H9 (cell line): ENCODE results near the gene GPR15LG. TPM values are rescaled to one million over a fixed set of nuclear protein-coding genes. Genes with fewer than 3 reads are reported as not detected.
A peak's percentile ranks its signal among the peaks of the same experiment; 100 is the strongest.

ENCODE experiments used
- DNase-seq: peaks from one replicate; pipeline ENCODE4 v3.0.0-alpha.2; 2017
- H2AFZ ChIP-seq: one replicate; pipeline ENCODE4 v1.6.1; 2013; ENCODE audit warnings: mild to moderate bottlenecking, low read length, control low read depth, moderate library complexity
- H2AK5ac ChIP-seq: 2 replicates; pipeline ENCODE4 v1.6.1; 2013; ENCODE audit warnings: low read length, control low read depth, mixed read lengths; ENCODE audit not compliant: insufficient read length
- H2BK120ac ChIP-seq: one replicate; pipeline ENCODE4 v1.6.1; 2013; ENCODE audit warnings: low read depth, mild to moderate bottlenecking, low read length, control low read depth, inconsistent platforms; ENCODE audit not compliant: poor library complexity, severe bottlenecking
- H2BK12ac ChIP-seq: 2 replicates; pipeline ENCODE4 v1.6.1; 2013; ENCODE audit warnings: low read length, control low read depth, mixed read lengths, low read depth; ENCODE audit not compliant: insufficient read length
- H2BK15ac ChIP-seq: 2 replicates; pipeline ENCODE4 v1.6.1; 2013; ENCODE audit warnings: low read depth, low read length, control low read depth
- H2BK20ac ChIP-seq: one replicate; pipeline ENCODE4 v1.6.1; 2013; ENCODE audit warnings: low read depth, mild to moderate bottlenecking, low read length, control low read depth, inconsistent platforms; ENCODE audit not compliant: poor library complexity, severe bottlenecking
- H2BK5ac ChIP-seq: 2 replicates; pipeline ENCODE4 v1.6.1; 2013; ENCODE audit warnings: low read length, control low read depth, mixed read lengths; ENCODE audit not compliant: insufficient read length
- H3K14ac ChIP-seq: 2 replicates; pipeline ENCODE4 v1.6.1; 2013; ENCODE audit warnings: low read length, control low read depth; ENCODE audit not compliant: insufficient read depth
- H3K18ac ChIP-seq: 2 replicates; pipeline ENCODE4 v1.6.1; 2013; ENCODE audit warnings: low read depth, mild to moderate bottlenecking, mixed read lengths, low read length, control low read depth; ENCODE audit not compliant: insufficient read length
- H3K23ac ChIP-seq: 2 replicates; pipeline ENCODE4 v1.6.1; 2013; ENCODE audit warnings: low read length, control low read depth, mixed read lengths, low read depth; ENCODE audit not compliant: insufficient read length
- H3K23me2 ChIP-seq: 2 replicates; pipeline ENCODE4 v1.6.1; 2013; ENCODE audit warnings: low read depth, mild to moderate bottlenecking, mixed read lengths, low read length, control low read depth; ENCODE audit not compliant: insufficient read length, poor library complexity, severe bottlenecking
- H3K27ac ChIP-seq: 2 replicates; pipeline ENCODE4 v1.5.1; 2013; ENCODE audit warnings: low read length, control low read depth, mixed read lengths, low read depth; ENCODE audit not compliant: insufficient read length
- H3K27me3 ChIP-seq: 2 replicates; pipeline ENCODE4 v1.6.1; 2013; ENCODE audit warnings: low read length, control low read depth, inconsistent platforms; ENCODE audit not compliant: insufficient read depth
- H3K4ac ChIP-seq: 2 replicates; pipeline ENCODE4 v1.6.1; 2013; ENCODE audit warnings: low read depth, mild to moderate bottlenecking, control low read depth, inconsistent platforms, low read length, moderate library complexity
- H3K4me1 ChIP-seq: 2 replicates; pipeline ENCODE4 v1.6.1; 2013; ENCODE audit warnings: low read length, control low read depth, inconsistent platforms; ENCODE audit not compliant: insufficient read depth
- H3K4me2 ChIP-seq: 2 replicates; pipeline ENCODE4 v1.6.1; 2013; ENCODE audit warnings: low read length, control low read depth, mixed read lengths; ENCODE audit not compliant: insufficient read length, insufficient read depth
- H3K56ac ChIP-seq: 2 replicates; pipeline ENCODE4 v1.6.1; 2013; ENCODE audit warnings: low read depth, mild to moderate bottlenecking, mixed read lengths, low read length, control low read depth; ENCODE audit not compliant: insufficient read length
- H3K79me1 ChIP-seq: 2 replicates; pipeline ENCODE4 v1.6.1; 2013; ENCODE audit warnings: low read depth, mild to moderate bottlenecking, moderate library complexity, low read length, control low read depth, inconsistent platforms; ENCODE audit not compliant: insufficient read depth, poor library complexity, severe bottlenecking
- H3K79me2 ChIP-seq: 2 replicates; pipeline ENCODE4 v1.6.1; 2013; ENCODE audit warnings: low read length, control low read depth, inconsistent platforms; ENCODE audit not compliant: insufficient read depth
- H3K9ac ChIP-seq: 2 replicates; pipeline ENCODE4 v1.6.1; 2013; ENCODE audit warnings: low read length, control low read depth, mixed read lengths; ENCODE audit not compliant: insufficient read length; ENCODE audit errors: extremely low read depth
- H3K9me3 ChIP-seq: one replicate; pipeline ENCODE4 v1.6.1; 2013; ENCODE audit warnings: low read depth, low read length, inconsistent platforms; ENCODE audit not compliant: control insufficient read depth
- H3T11ph ChIP-seq: one replicate; pipeline ENCODE4 v1.6.1; 2013; ENCODE audit warnings: mild to moderate bottlenecking, low read length, control low read depth, inconsistent platforms
- H4K20me1 ChIP-seq: one replicate; pipeline ENCODE4 v1.6.1; 2013; ENCODE audit not compliant: control insufficient read depth, insufficient read length, insufficient read depth
- H4K5ac ChIP-seq: 2 replicates; pipeline ENCODE4 v1.6.1; 2013; ENCODE audit warnings: low read depth, mild to moderate bottlenecking, mixed read lengths, low read length, control low read depth; ENCODE audit not compliant: insufficient read length
- H4K8ac ChIP-seq: replicated peaks from 2 replicates; pipeline ENCODE4 v1.6.1; 2013; ENCODE audit warnings: low read length, control low read depth, mixed read lengths, low read depth; ENCODE audit not compliant: insufficient read length
- H4K91ac ChIP-seq: 2 replicates; pipeline ENCODE4 v1.6.1; 2013; ENCODE audit warnings: low read depth, mild to moderate bottlenecking, moderate library complexity, mixed read lengths, low read length, control low read depth; ENCODE audit not compliant: insufficient read length
- H3K27ac Mint-ChIP-seq, 3 experiments: 2 replicates in 2 of 3; 3 replicates in 1 of 3; pipeline ENCODE4 v1.8.0; 2020 to 2021; ENCODE audit warnings: mixed read lengths in 3 of 3, mild to moderate bottlenecking in 1 of 3, moderate library complexity in 1 of 3
- H3K27me3 Mint-ChIP-seq: 2 replicates; pipeline ENCODE4 v1.8.0; 2021; ENCODE audit warnings: low read depth, mild to moderate bottlenecking, moderate library complexity, mixed read lengths
- H3K36me3 Mint-ChIP-seq, 3 experiments: 2 replicates in 2 of 3; 3 replicates in 1 of 3; pipeline ENCODE4 v1.8.0; 2020 to 2021; ENCODE audit warnings: low read depth in 3 of 3, mixed read lengths in 3 of 3; ENCODE audit not compliant: insufficient read depth in 1 of 3
- H3K4me1 Mint-ChIP-seq, 2 experiments: 2 replicates each; pipeline ENCODE4 v1.8.0; 2020; ENCODE audit warnings: mixed read lengths in 2 of 2
- H3K4me3 Mint-ChIP-seq, 2 experiments: 2 replicates in 1 of 2; 3 replicates in 1 of 2; pipeline ENCODE4 v1.8.0; 2020 to 2021; ENCODE audit warnings: mild to moderate bottlenecking in 2 of 2, mixed read lengths in 2 of 2, moderate library complexity in 1 of 2
- H3K9me3 Mint-ChIP-seq, 2 experiments: 2 replicates in 1 of 2; 3 replicates in 1 of 2; pipeline ENCODE4 v1.8.0; 2020; ENCODE audit warnings: mild to moderate bottlenecking in 2 of 2, mixed read lengths in 2 of 2, moderate library complexity in 1 of 2
- WGBS: extraction: QIAGEN DNeasy Blood & Tissue Kit; methylation state at CpG from one replicate; pipeline ENCODE4 v1.1.7; 2013; ENCODE audit warnings: missing lambda C conversion rate, low lambda C conversion rate, mixed read lengths; ENCODE audit not compliant: insufficient read length; ENCODE audit errors: extremely low coverage; 5-methylcytosine and 5-hydroxymethylcytosine counted together
- total RNA-seq: library from RNA; stranded (reverse); gene quantifications from 2 replicates; pipeline ENCODE4 v1.2.1, GENCODE V29; 2021
- TF ChIP-seq, protein P1 (sequence below): fragments of 200-600 bp; sonication (generic); conservative IDR thresholded peaks from 3 replicates; pipeline ENCODE4 v1.8.0; 2021; ENCODE audit warnings: antibody characterized with exemption, mild to moderate bottlenecking

The GPR15LG gene
- total RNA-seq, 1 experiment from 2014 or later: not detected

GRCh38 chr10:84201244-84201606, 27.6 kb downstream of the GPR15LG start:
- Histone ChIP-seq H3T11ph (no peak overlapping the region), H2BK12ac (no peak overlapping the region), H2BK120ac (no peak overlapping the region), H4K5ac (no peak overlapping the region), H3K23me2 (no peaks in the 10 kb centered on the region), H3K4me1 (no peaks in the 10 kb centered on the region), H3K9ac (no peak overlapping the region), H3K27me3 (no peaks in the 10 kb centered on the region), H4K8ac (no peak overlapping the region), H3K4ac (no peak overlapping the region), H3K56ac (no peak overlapping the region), H2BK15ac (no peak overlapping the region), H2BK5ac (no peak overlapping the region), H3K9me3 (no peaks in the 10 kb centered on the region), H3K4me2 (no peak overlapping the region), H4K20me1 (no peaks in the 10 kb centered on the region), H3K27ac (no peak overlapping the region), H2AK5ac (no peak overlapping the region), H3K18ac (no peak overlapping the region), H2AFZ (no peak overlapping the region), H3K14ac (no peak overlapping the region; the same call in 1 of the 2 replicates), H3K23ac (no peak overlapping the region), H3K79me1 (no peaks in the 10 kb centered on the region), H2BK20ac (no peak overlapping the region), H3K79me2 (no peaks in the 10 kb centered on the region), H4K91ac (no peak overlapping the region)
- Mint-ChIP-seq H3K4me3 (no peak overlapping the region), H3K4me1 (peaks cover 0 to 2% of the 10 kb centered on the region in 2 experiments; a peak in 2 of 4 replicates), H3K36me3 (peaks cover 0 to 2% (median 0%) of the 10 kb centered on the region in 3 experiments; a peak in 3 of 7 replicates), H3K27me3 (peaks cover 11% of the 10 kb centered on the region), H3K9me3 (no peaks in the 10 kb centered on the region), H3K27ac (no peak overlapping the region)
- WGBS: no CpG with 5 or more reads among the region's 6 CpGs
- TF ChIP-seq, protein P1, sequence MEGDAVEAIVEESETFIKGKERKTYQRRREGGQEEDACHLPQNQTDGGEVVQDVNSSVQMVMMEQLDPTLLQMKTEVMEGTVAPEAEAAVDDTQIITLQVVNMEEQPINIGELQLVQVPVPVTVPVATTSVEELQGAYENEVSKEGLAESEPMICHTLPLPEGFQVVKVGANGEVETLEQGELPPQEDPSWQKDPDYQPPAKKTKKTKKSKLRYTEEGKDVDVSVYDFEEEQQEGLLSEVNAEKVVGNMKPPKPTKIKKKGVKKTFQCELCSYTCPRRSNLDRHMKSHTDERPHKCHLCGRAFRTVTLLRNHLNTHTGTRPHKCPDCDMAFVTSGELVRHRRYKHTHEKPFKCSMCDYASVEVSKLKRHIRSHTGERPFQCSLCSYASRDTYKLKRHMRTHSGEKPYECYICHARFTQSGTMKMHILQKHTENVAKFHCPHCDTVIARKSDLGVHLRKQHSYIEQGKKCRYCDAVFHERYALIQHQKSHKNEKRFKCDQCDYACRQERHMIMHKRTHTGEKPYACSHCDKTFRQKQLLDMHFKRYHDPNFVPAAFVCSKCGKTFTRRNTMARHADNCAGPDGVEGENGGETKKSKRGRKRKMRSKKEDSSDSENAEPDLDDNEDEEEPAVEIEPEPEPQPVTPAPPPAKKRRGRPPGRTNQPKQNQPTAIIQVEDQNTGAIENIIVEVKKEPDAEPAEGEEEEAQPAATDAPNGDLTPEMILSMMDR: peak; percentile 54
- DNase-seq: no peak
